A673 (cell line): Measurements from ENCODE around the gene CDH4.

Experiments
- CTCF ChIP-seq: fragments of 300-800, 200-600 bp; sonication (generic); conservative IDR thresholded peaks from 2 replicates; pipeline ENCODE4 v1.5.1; 2017; ENCODE audit warnings: low read depth, mild to moderate bottlenecking, antibody characterized with exemption, low read length, moderate library complexity, mixed read lengths
- EZH2 ChIP-seq: fragments of 200-600 bp; sonication (generic); IDR thresholded peaks from 2 replicates; pipeline ENCODE4 v1.6.1; 2017; ENCODE audit warnings: borderline replicate concordance, low read depth, mild to moderate bottlenecking, mixed read lengths, antibody characterized with exemption, low read length; ENCODE audit not compliant: poor library complexity, severe bottlenecking

GRCh38 chr20:61621035-61621730, 369.1 kb downstream of the CDH4 start:
- TF ChIP-seq CTCF, result no peak
- no peak for TF ChIP-seq EZH2
